KMS-11 (cell line): Measurements from ENCODE around the gene RASSF5.

ENCODE experiments used
- H2AFZ ChIP-seq: fragments of 200-600 bp; sonication (generic); 2 replicates; pipeline ENCODE4 v1.6.1; 2016; ENCODE audit warnings: antibody characterized with exemption, mixed run types, low read depth
- H3K27ac ChIP-seq: fragments of 200-600 bp; sonication (generic); 2 replicates; pipeline ENCODE4 v1.6.1; 2016; ENCODE audit warnings: mild to moderate bottlenecking, mixed run types
- H3K27me3 ChIP-seq: fragments of 200-600 bp; sonication (generic); 2 replicates; pipeline ENCODE4 v1.6.1; 2017; ENCODE audit warnings: mild to moderate bottlenecking, low read depth, mixed run types, moderate library complexity; ENCODE audit not compliant: insufficient read depth
- H3K36me3 ChIP-seq: fragments of 200-600 bp; sonication (generic); 2 replicates; pipeline ENCODE4 v1.6.1; 2017; ENCODE audit warnings: mild to moderate bottlenecking, mixed run types; ENCODE audit not compliant: insufficient read depth
- H3K4me1 ChIP-seq: fragments of 200-600 bp; sonication (generic); 2 replicates; pipeline ENCODE4 v1.6.1; 2016; ENCODE audit warnings: mild to moderate bottlenecking, low read depth, mixed run types; ENCODE audit not compliant: poor library complexity, severe bottlenecking
- H3K4me2 ChIP-seq: fragments of 200-600 bp; sonication (generic); 2 replicates; pipeline ENCODE4 v1.7.0; 2016; ENCODE audit warnings: mild to moderate bottlenecking, mixed run types
- H3K4me3 ChIP-seq: fragments of 200-600 bp; sonication (generic); IDR thresholded peaks from 2 replicates; pipeline ENCODE4 v1.6.1; 2017; ENCODE audit warnings: low read depth, low read length, mixed read lengths; ENCODE audit not compliant: insufficient read depth
- H3K79me2 ChIP-seq: fragments of 200-600 bp; sonication (generic); 2 replicates; pipeline ENCODE4 v1.6.1; 2016; ENCODE audit warnings: low read depth, mixed run types; ENCODE audit not compliant: insufficient read depth
- H3K9ac ChIP-seq: fragments of 200-600 bp; sonication (generic); 2 replicates; pipeline ENCODE4 v1.6.1; 2016; ENCODE audit warnings: mild to moderate bottlenecking, mixed run types
- H4K20me1 ChIP-seq: fragments of 200-600 bp; sonication (generic); 2 replicates; pipeline ENCODE4 v1.6.1; 2016; ENCODE audit warnings: mild to moderate bottlenecking, mixed run types; ENCODE audit not compliant: insufficient read depth
- CTCF ChIP-seq: fragments of 200-600 bp; sonication (generic); conservative IDR thresholded peaks from 2 replicates; pipeline ENCODE4 v1.6.1; 2017; ENCODE audit warnings: low read depth, mild to moderate bottlenecking, antibody characterized with exemption, low read length, moderate library complexity, mixed read lengths

The RASSF5 gene

GRCh38 chr1:206491616-206492015, 15.7 kb upstream of the RASSF5 start:
- TF ChIP-seq CTCF: no peak
- no peaks in the 10 kb centered on the region for H3K4me1 ChIP-seq
- H2AFZ ChIP-seq: no peak overlapping the region
- H3K4me3 ChIP-seq: no peak overlapping the region
- H3K27me3 ChIP-seq: no peaks in the 10 kb centered on the region
- no peaks in the 10 kb centered on the region for H3K36me3 ChIP-seq
- no peak overlapping the region for H3K4me2 ChIP-seq
- no peaks in the 10 kb centered on the region for H3K79me2 ChIP-seq
- H3K27ac ChIP-seq: no peak overlapping the region
- H3K9ac ChIP-seq: no peak overlapping the region
- no peaks in the 10 kb centered on the region for H4K20me1 ChIP-seq

- H3K4me3 ChIP-seq: no peak overlapping the region
- H3K36me3 ChIP-seq: no peaks in the 10 kb centered on the region
- H2AFZ ChIP-seq: no peak overlapping the region
- TF ChIP-seq CTCF: no peak
- no peaks in the 10 kb centered on the region for H4K20me1 ChIP-seq
- H3K9ac ChIP-seq: no peak overlapping the region
- no peaks in the 10 kb centered on the region for H3K4me1 ChIP-seq
- H3K27ac ChIP-seq: no peak overlapping the region
- H3K79me2 ChIP-seq: no peaks in the 10 kb centered on the region
- H3K27me3 ChIP-seq: no peaks in the 10 kb centered on the region
- H3K4me2 ChIP-seq: no peak overlapping the region
Observed at GRCh38 chr1:206492589-206492988, 14.7 kb upstream of the RASSF5 start.

- H3K36me3 ChIP-seq: no peaks in the 10 kb centered on the region
- H3K27me3 ChIP-seq: no peaks in the 10 kb centered on the region
- H4K20me1 ChIP-seq: no peaks in the 10 kb centered on the region
- H3K4me3 ChIP-seq: no peak overlapping the region
- no peaks in the 10 kb centered on the region for H3K79me2 ChIP-seq
- H3K9ac ChIP-seq: no peak overlapping the region
- H3K4me2 ChIP-seq: no peak overlapping the region
- no peak overlapping the region for H3K27ac ChIP-seq
- no peak for TF ChIP-seq CTCF
- no peaks in the 10 kb centered on the region for H3K4me1 ChIP-seq
- no peak overlapping the region for H2AFZ ChIP-seq
Observed at GRCh38 chr1:206493279-206493678, 14.1 kb upstream of the RASSF5 start.

- no peak overlapping the region for H3K9ac ChIP-seq
- TF ChIP-seq CTCF: no peak
- H3K27ac ChIP-seq: no peak overlapping the region
- no peak overlapping the region for H3K4me3 ChIP-seq
- H3K27me3 ChIP-seq: no peaks in the 10 kb centered on the region
- no peaks in the 10 kb centered on the region for H4K20me1 ChIP-seq
- no peaks in the 10 kb centered on the region for H3K79me2 ChIP-seq
- no peak overlapping the region for H2AFZ ChIP-seq
- no peaks in the 10 kb centered on the region for H3K36me3 ChIP-seq
- no peaks in the 10 kb centered on the region for H3K4me1 ChIP-seq
- no peak overlapping the region for H3K4me2 ChIP-seq
Observed at GRCh38 chr1:206495011-206495461, 12.3 kb upstream of the RASSF5 start.
